OCI-LY1 (cell line): ENCODE results near the gene PAWR.

Experiments
- H2AFZ ChIP-seq: fragments of 200-600 bp; sonication (generic), shearing (Covaris generic); 2 replicates; pipeline ENCODE4 v1.6.0; 2014; ENCODE audit warnings: antibody characterized with exemption, mild to moderate bottlenecking, low read length
- H3F3A ChIP-seq: fragments of 200-600 bp; sonication (generic), shearing (Covaris generic); 2 replicates; pipeline ENCODE4 v1.6.0; 2014; ENCODE audit warnings: mild to moderate bottlenecking, antibody characterized with exemption, low read length, moderate library complexity; ENCODE audit not compliant: insufficient read depth
- H3K27ac ChIP-seq: fragments of 200-600 bp; sonication (generic); 2 replicates; pipeline ENCODE4 v1.5.1; 2014; ENCODE audit warnings: low read length, mixed run types, mild to moderate bottlenecking, low read depth; ENCODE audit not compliant: poor library complexity, severe bottlenecking
- H3K27me3 ChIP-seq: fragments of 200-600 bp; sonication (generic); 2 replicates; pipeline ENCODE4 v1.6.0; 2014; ENCODE audit warnings: antibody characterized with exemption, mild to moderate bottlenecking, low read length, moderate library complexity; ENCODE audit not compliant: insufficient read depth
- H3K36me3 ChIP-seq: fragments of 200-600 bp; sonication (generic); 2 replicates; pipeline ENCODE4 v1.6.1; 2014; ENCODE audit warnings: mild to moderate bottlenecking, antibody characterized with exemption, low read length, moderate library complexity, mixed read lengths; ENCODE audit not compliant: insufficient read depth
- H3K4me1 ChIP-seq: fragments of 200-600 bp; sonication (generic); 2 replicates; pipeline ENCODE4 v1.5.1; 2014; ENCODE audit warnings: mild to moderate bottlenecking, low read length, moderate library complexity; ENCODE audit not compliant: insufficient read depth, severe bottlenecking
- H3K4me2 ChIP-seq: fragments of 200-600 bp; sonication (generic), shearing (Covaris generic); 2 replicates; pipeline ENCODE4 v1.6.1; 2014; ENCODE audit warnings: low read length
- H3K4me3 ChIP-seq: fragments of 200-600 bp; sonication (generic); 2 replicates; pipeline ENCODE4 v1.5.1; 2014; ENCODE audit warnings: low read length, low read depth, mild to moderate bottlenecking, mixed read lengths; ENCODE audit not compliant: poor library complexity, severe bottlenecking
- H3K79me2 ChIP-seq: fragments of 200-600 bp; shearing (Covaris generic); 2 replicates; pipeline ENCODE4 v1.6.1; 2016; ENCODE audit warnings: mixed run types, low read length, mixed read lengths; ENCODE audit not compliant: insufficient read depth
- H3K9ac ChIP-seq: fragments of 200-600 bp; sonication (generic), shearing (Covaris generic); 2 replicates; pipeline ENCODE4 v1.6.1; 2014; ENCODE audit warnings: mild to moderate bottlenecking, low read length, mixed read lengths
- H3K9me2 ChIP-seq: fragments of 200-600 bp; sonication (generic), shearing (Covaris generic); 2 replicates; pipeline ENCODE4 v1.6.1; 2014; ENCODE audit warnings: low read depth, mild to moderate bottlenecking, low read length, mixed read lengths
- H3K9me3 ChIP-seq: fragments of 200-600 bp; shearing (Covaris generic); 2 replicates; pipeline ENCODE4 v1.6.1; 2014; ENCODE audit warnings: low read length, mixed read lengths
- H4K20me1 ChIP-seq: fragments of 200-600 bp; sonication (generic), shearing (Covaris generic); 2 replicates; pipeline ENCODE4 v1.6.0; 2016; ENCODE audit warnings: mild to moderate bottlenecking, low read length; ENCODE audit not compliant: insufficient read depth
- EZH2 ChIP-seq: fragments of 200-600 bp; sonication (generic), shearing (Covaris generic); IDR thresholded peaks from 2 replicates; pipeline ENCODE4 v1.8.0; 2017; ENCODE audit warnings: borderline replicate concordance, mixed run types, mild to moderate bottlenecking, antibody characterized with exemption, low read length, moderate library complexity, mixed read lengths
- TF ChIP-seq, protein P1 (sequence below): fragments of 200-600 bp; sonication (generic), shearing (Covaris generic); IDR thresholded peaks from 2 replicates; pipeline ENCODE4 v1.5.1; 2017; ENCODE audit warnings: mild to moderate bottlenecking, antibody characterized with exemption, low read length, moderate library complexity, mixed read lengths

Gene PAWR

DNA sequence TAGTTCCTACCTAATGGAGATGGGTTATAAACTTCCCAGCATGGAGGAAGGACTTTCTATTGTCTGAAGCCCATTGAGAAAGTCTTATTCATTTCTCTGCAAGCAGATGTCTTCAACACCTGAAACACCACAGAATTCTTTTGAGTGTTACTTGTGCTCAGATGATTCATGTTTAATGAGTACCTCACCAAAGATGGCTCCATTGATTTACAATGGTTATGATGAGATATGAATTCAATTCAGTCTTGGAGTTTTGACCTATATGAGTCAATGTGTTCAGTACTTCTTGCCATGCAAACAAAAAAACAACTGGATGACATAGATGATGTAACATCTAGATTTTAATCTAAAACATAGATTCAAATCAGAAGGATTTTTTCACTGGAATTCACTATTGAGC, 15.4 kb upstream of the PAWR start:
- H2AFZ ChIP-seq, result no peak overlapping the region
- H4K20me1 ChIP-seq, result no peaks in the 10 kb centered on the region
- no peak for TF ChIP-seq EZH2
- TF ChIP-seq, protein P1, sequence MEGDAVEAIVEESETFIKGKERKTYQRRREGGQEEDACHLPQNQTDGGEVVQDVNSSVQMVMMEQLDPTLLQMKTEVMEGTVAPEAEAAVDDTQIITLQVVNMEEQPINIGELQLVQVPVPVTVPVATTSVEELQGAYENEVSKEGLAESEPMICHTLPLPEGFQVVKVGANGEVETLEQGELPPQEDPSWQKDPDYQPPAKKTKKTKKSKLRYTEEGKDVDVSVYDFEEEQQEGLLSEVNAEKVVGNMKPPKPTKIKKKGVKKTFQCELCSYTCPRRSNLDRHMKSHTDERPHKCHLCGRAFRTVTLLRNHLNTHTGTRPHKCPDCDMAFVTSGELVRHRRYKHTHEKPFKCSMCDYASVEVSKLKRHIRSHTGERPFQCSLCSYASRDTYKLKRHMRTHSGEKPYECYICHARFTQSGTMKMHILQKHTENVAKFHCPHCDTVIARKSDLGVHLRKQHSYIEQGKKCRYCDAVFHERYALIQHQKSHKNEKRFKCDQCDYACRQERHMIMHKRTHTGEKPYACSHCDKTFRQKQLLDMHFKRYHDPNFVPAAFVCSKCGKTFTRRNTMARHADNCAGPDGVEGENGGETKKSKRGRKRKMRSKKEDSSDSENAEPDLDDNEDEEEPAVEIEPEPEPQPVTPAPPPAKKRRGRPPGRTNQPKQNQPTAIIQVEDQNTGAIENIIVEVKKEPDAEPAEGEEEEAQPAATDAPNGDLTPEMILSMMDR, result no peak
- H3K9ac ChIP-seq, result no peak overlapping the region
- H3K27ac ChIP-seq, result no peak overlapping the region
- H3K9me2 ChIP-seq, result no peaks in the 10 kb centered on the region
- H3K9me3 ChIP-seq, result no peaks in the 10 kb centered on the region
- H3F3A ChIP-seq, result no peaks in the 10 kb centered on the region
- H3K4me2 ChIP-seq, result no peak overlapping the region
- no peaks in the 10 kb centered on the region for H3K27me3 ChIP-seq
- H3K4me1 ChIP-seq, result no peaks in the 10 kb centered on the region
- no peaks in the 10 kb centered on the region for H3K36me3 ChIP-seq
- no peak overlapping the region for H3K4me3 ChIP-seq
- no peaks in the 10 kb centered on the region for H3K79me2 ChIP-seq

- H3F3A ChIP-seq, result no peaks in the 10 kb centered on the region
- no peaks in the 10 kb centered on the region for H3K79me2 ChIP-seq
- no peaks in the 10 kb centered on the region for H4K20me1 ChIP-seq
- TF ChIP-seq, protein P1, result no peak
- TF ChIP-seq EZH2, result no peak
- H3K36me3 ChIP-seq, result no peaks in the 10 kb centered on the region
- no peak overlapping the region for H3K4me2 ChIP-seq
- H3K4me1 ChIP-seq, result no peaks in the 10 kb centered on the region
- no peak overlapping the region for H3K4me3 ChIP-seq
- no peaks in the 10 kb centered on the region for H3K9me2 ChIP-seq
- H3K9ac ChIP-seq, result no peak overlapping the region
- H3K27ac ChIP-seq, result no peak overlapping the region
- H3K9me3 ChIP-seq, result no peaks in the 10 kb centered on the region
- no peak overlapping the region for H2AFZ ChIP-seq
- no peaks in the 10 kb centered on the region for H3K27me3 ChIP-seq
Measured at GRCh38 chr12:79698966-79699365, 8.2 kb upstream of the PAWR start.

GRCh38 chr12:79696416-79696815, 5.7 kb upstream of the PAWR start:
- Histone ChIP-seq H3K27me3 (no peaks in the 10 kb centered on the region), H3K4me3 (no peak overlapping the region), H3K4me1 (peaks cover 3% of the 10 kb centered on the region), H3K9ac (no peak overlapping the region), H3K4me2 (no peak overlapping the region), H3K79me2 (no peaks in the 10 kb centered on the region), H3K27ac (no peak overlapping the region), H3K9me3 (no peaks in the 10 kb centered on the region), H3K9me2 (no peaks in the 10 kb centered on the region), H2AFZ (no peak overlapping the region), H4K20me1 (no peaks in the 10 kb centered on the region), H3F3A (no peaks in the 10 kb centered on the region), H3K36me3 (no peaks in the 10 kb centered on the region)
- TF ChIP-seq, protein P1, result no peak
- no peak for TF ChIP-seq EZH2
